ENCODE measurements around the gene EPHB6.

Gene EPHB6

GRCh38 chr7:142862786-142863400 is 8.0 kb downstream of the EPHB6 start:
- no peak overlapping the region for H3K4me3 ChIP-seq (ENCODE audit: low read depth, low read length)
- no peaks in the 10 kb centered on the region for H3K79me2 ChIP-seq
- H3K4me1 ChIP-seq = peaks cover 4% of the 10 kb centered on the region
- H2AFZ ChIP-seq = no peak overlapping the region
- TF ChIP-seq, protein P1, sequence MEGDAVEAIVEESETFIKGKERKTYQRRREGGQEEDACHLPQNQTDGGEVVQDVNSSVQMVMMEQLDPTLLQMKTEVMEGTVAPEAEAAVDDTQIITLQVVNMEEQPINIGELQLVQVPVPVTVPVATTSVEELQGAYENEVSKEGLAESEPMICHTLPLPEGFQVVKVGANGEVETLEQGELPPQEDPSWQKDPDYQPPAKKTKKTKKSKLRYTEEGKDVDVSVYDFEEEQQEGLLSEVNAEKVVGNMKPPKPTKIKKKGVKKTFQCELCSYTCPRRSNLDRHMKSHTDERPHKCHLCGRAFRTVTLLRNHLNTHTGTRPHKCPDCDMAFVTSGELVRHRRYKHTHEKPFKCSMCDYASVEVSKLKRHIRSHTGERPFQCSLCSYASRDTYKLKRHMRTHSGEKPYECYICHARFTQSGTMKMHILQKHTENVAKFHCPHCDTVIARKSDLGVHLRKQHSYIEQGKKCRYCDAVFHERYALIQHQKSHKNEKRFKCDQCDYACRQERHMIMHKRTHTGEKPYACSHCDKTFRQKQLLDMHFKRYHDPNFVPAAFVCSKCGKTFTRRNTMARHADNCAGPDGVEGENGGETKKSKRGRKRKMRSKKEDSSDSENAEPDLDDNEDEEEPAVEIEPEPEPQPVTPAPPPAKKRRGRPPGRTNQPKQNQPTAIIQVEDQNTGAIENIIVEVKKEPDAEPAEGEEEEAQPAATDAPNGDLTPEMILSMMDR (IDR thresholded peaks at IDR 0.05) = no peak
- no peak overlapping the region for H3K9ac ChIP-seq
- no peaks in the 10 kb centered on the region for H3K9me3 ChIP-seq (ENCODE audit: control insufficient read depth, low read length)
- no peaks in the 10 kb centered on the region for H3K27me3 ChIP-seq (ENCODE audit: control insufficient read depth, insufficient read depth, low read length)
- H3K36me3 ChIP-seq (ENCODE audit: control insufficient read depth, insufficient read depth, low read length) = no peaks in the 10 kb centered on the region
- H3K27ac ChIP-seq = no peak overlapping the region
- no peak overlapping the region for H3K4me2 ChIP-seq (ENCODE audit: low read length)

DNA sequence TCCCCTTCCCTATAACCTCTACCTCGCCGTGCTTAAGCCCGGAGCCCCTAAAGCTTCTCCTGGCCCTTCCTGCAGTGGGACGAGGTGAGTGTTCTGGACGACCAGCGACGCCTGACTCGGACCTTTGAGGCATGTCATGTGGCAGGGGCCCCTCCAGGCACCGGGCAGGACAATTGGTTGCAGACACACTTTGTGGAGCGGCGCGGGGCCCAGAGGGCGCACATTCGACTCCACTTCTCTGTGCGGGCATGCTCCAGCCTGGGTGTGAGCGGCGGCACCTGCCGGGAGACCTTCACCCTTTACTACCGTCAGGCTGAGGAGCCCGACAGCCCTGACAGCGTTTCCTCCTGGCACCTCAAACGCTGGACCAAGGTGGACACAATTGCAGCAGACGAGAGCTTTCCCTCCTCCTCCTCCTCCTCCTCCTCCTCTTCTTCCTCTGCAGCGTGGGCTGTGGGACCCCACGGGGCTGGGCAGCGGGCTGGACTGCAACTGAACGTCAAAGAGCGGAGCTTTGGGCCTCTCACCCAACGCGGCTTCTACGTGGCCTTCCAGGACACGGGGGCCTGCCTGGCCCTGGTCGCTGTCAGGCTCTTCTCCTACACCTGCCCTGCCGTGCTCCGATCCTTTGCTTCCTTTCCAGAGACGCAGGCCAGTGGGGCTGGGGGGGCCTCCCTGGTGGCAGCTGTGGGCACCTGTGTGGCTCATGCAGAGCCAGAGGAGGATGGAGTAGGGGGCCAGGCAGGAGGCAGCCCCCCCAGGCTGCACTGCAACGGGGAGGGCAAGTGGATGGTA is 9.2 kb downstream of the EPHB6 start:
- Histone ChIP-seq H2AFZ (no peak overlapping the region), H3K79me2 (no peaks in the 10 kb centered on the region), H3K36me3 (ENCODE audit: control insufficient read depth, insufficient read depth, low read length) (no peaks in the 10 kb centered on the region), H3K27me3 (ENCODE audit: control insufficient read depth, insufficient read depth, low read length) (no peaks in the 10 kb centered on the region), H3K4me2 (ENCODE audit: low read length) (no peak overlapping the region), H3K4me3 (ENCODE audit: low read depth, low read length) (no peak overlapping the region), H3K9me3 (ENCODE audit: control insufficient read depth, low read length) (no peaks in the 10 kb centered on the region), H3K4me1 (peaks cover 4% of the 10 kb centered on the region), H3K27ac (no peak overlapping the region), H3K9ac (no peak overlapping the region)
- TF ChIP-seq, protein P1 (IDR thresholded peaks at IDR 0.05) = no peak

DNA sequence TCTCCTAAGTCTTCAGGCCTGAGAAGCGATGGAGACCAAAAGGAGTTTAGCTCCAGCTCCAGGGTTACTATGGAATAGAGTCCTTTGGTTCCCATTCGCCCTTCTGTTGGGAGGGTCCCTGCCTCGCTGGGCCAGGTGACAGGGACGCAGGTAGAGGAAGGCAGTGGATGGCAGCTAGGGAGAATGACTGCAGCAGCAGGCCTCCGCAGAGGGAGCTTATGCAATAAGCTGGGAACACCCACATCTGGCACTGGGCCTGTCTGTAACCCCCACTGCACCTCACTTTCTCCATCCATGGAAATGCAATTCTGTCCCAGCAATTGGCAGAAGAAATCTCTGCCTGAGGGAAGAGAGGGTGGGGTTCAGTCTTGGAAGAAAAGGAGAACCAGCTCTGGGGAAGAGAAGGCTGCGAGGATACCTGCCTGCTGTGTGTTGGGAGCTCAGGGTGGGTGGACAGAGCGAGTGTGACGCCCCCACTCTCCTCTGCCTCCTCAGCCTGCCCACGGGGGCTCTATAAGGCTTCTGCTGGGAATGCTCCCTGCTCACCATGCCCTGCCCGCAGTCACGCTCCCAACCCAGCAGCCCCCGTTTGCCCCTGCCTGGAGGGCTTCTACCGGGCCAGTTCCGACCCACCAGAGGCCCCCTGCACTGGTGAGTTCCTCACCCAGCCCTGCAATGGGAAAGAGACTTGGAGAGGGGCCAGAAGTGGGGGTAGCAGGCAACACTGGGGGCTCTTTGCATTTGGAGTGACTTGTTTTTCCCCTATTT is 10.3 kb downstream of the EPHB6 start:
- H3K36me3 ChIP-seq (ENCODE audit: control insufficient read depth, insufficient read depth, low read length) = no peaks in the 10 kb centered on the region
- H3K4me1 ChIP-seq = no peaks in the 10 kb centered on the region
- H2AFZ ChIP-seq = no peak overlapping the region
- H3K9me3 ChIP-seq (ENCODE audit: control insufficient read depth, low read length) = no peaks in the 10 kb centered on the region
- no peak overlapping the region for H3K9ac ChIP-seq
- no peaks in the 10 kb centered on the region for H3K79me2 ChIP-seq
- no peak overlapping the region for H3K4me2 ChIP-seq (ENCODE audit: low read length)
- no peak overlapping the region for H3K4me3 ChIP-seq (ENCODE audit: low read depth, low read length)
- no peaks in the 10 kb centered on the region for H3K27me3 ChIP-seq (ENCODE audit: control insufficient read depth, insufficient read depth, low read length)
- TF ChIP-seq, protein P1 (IDR thresholded peaks at IDR 0.05) = no peak
- no peak overlapping the region for H3K27ac ChIP-seq

GRCh38 chr7:142865766-142866165 is 10.9 kb downstream of the EPHB6 start:
- no peak overlapping the region for H3K9ac ChIP-seq
- TF ChIP-seq, protein P1 (IDR thresholded peaks at IDR 0.05) = no peak
- no peak overlapping the region for H3K4me2 ChIP-seq (ENCODE audit: low read length)
- H3K9me3 ChIP-seq (ENCODE audit: control insufficient read depth, low read length) = no peaks in the 10 kb centered on the region
- H3K27ac ChIP-seq = no peak overlapping the region
- H3K4me3 ChIP-seq (ENCODE audit: low read depth, low read length) = no peak overlapping the region
- no peaks in the 10 kb centered on the region for H3K27me3 ChIP-seq (ENCODE audit: control insufficient read depth, insufficient read depth, low read length)
- no peak overlapping the region for H2AFZ ChIP-seq
- no peaks in the 10 kb centered on the region for H3K79me2 ChIP-seq
- H3K4me1 ChIP-seq = no peaks in the 10 kb centered on the region
- H3K36me3 ChIP-seq (ENCODE audit: control insufficient read depth, insufficient read depth, low read length) = no peaks in the 10 kb centered on the region

All from parathyroid adenoma (tissue), 2 donors.